A549 treated with RU486 at 1 μM for 4 hours (cell line): ENCODE measurements around the gene FZR1. TPM values are rescaled to one million over a fixed set of nuclear protein-coding genes. Genes with fewer than 3 reads are reported as not detected.

Source experiments
- total RNA-seq: library from RNA; stranded (reverse); fragments of 200-300 nt; extraction: Qiagen RNA extraction; gene quantifications from 5 replicates; pipeline ENCODE4 v1.2.3, GENCODE V29; 2022; ENCODE audit warnings: low read depth

The FZR1 gene
- 18.0 to 38.0 TPM (median 28.5 TPM) in 5 replicates for total RNA-seq

DNA sequence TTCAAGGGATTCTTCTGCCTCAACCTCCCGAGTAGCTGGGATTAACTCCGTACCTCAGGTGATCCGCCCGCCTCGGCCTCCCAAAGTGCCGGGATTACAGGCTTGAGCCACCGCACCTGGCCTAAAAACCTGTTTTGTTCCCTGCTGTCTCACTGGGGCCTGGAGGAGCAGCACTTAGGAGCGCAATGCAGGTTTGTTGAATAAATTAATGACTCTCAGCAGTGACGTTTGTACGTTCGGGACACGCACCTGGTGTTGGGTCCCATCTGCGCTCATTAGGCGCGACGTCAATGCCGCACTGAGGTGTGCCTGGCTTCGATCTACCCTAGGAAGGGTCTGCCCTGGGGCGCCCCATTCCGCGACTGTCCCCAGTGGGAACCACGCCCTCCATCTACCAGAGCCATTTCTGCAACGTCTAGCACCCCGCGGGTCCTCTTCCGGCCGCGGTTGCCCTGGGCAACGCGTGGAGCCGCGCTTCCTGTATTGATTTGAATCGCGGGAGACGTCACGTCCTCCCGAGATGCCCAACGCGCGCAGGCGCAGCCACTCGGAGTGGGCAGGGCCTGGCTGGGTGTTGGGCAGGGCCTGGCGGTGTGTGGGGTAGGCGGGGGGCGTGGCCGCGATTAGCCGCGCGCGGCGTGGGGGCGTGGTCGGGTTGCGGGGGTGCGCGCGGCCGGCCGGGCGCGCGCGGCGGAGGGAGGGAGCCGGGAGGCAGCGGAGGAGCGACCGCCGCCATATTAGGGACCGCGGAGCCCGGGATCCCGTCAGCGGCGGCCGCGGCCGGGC lies at the start of gene FZR1:
Gene FZR1 (plus strand): TSS at position 714 of the 786 bp plus-strand sequence. CDS start 16,679 bp downstream, outside the sequence.

DNA sequence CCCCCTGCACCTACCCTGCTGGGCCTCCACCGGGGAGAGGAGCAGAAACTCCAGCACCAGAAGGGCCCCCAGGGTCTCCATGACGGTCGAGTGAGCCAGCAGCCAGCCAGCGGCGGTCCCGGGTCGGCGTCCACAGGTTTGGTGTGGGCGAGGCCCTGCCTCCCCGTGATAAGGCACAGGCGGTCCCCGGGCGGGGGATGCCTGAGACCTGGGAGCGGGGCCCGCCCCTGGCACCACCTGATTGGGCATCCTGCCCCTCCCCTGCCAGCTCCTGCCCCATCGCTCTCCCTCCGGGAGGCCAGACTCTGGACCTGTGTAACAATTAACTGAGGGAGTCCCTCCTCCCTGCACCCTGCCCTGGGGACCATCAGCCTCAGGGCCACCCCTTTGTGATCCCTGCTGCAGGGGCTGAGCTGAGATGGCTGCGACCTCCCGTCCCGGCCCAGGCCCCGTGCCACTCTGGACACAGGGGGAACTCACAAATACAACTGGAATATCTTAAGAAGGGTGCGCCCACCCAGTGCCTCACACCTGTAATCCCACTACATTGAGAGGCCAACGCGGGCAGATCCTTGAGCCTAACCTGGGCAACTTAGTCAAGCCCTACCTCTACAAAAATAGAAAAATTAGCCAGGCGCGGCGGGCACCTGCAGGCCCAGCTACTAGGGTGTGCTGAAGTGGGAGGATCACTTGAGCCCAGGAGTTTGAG lies 25.6 kb upstream of the FZR1 start, which contains the start of gene SMIM24:
Gene SMIM24 (minus strand): TSS at position 143 of the 709 bp plus-strand sequence. CDS start 62 bp downstream, at position 81.

DNA sequence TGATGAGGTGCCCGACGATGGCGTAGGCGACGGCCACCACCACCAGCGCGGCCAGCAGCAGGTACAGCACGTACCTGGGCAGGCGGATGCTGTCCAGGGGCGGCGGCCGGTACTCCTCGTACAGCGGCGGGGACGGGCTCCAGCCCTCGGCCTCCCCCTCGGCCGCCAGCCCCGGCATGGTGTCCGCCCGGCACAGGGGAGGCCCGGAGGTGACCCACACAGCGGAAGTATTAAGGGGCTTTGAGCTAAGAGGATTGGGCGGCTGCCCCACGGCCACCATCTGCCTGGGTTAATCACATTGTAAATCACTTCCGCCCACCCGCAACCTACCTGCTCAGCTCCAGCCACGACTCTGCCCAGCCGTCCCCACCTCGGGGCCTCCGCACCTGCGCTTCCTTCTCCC lies 22.9 kb upstream of the FZR1 start, which contains the start of gene SMIM44:
Gene SMIM44 (minus strand): TSS at position 216 of the 403 bp plus-strand sequence. CDS start 38 bp downstream, at position 178.

DNA sequence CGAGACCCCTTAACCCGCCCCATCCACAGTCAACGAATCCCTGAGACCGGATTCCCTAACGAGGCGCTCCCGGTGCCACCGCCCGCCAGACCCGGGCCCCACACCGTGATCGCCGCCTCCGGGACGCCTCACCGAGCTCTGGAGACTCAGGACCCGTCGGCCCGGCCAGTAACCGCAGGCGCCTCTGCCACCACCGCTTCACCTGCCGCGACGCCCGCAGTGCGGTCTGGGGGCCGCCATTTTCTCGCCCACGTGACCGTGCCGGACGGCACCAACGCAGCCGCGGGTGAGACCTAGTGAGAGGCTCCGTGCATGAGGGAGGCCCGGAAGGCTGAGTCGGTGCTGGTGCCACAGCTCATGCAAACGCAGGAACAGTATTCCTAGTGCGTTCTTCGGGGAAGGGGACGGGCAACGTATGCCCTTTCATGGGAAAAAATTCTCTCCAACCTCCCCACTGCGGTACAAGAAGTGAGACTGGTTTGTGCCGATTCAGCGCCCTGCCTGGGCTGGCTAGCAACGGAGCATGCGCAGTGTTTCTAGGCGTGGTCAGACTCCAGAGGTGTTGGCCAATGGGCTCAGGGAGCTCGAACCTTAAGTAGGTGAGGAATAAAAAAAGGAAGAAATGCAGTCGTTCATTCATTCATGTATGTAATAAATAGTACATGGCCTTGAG lies 5.5 kb upstream of the FZR1 start, which contains the start of gene DOHH:
Gene DOHH (minus strand): TSS at position 246 of the 673 bp plus-strand sequence. CDS start 3,860 bp downstream, outside the sequence.

DNA sequence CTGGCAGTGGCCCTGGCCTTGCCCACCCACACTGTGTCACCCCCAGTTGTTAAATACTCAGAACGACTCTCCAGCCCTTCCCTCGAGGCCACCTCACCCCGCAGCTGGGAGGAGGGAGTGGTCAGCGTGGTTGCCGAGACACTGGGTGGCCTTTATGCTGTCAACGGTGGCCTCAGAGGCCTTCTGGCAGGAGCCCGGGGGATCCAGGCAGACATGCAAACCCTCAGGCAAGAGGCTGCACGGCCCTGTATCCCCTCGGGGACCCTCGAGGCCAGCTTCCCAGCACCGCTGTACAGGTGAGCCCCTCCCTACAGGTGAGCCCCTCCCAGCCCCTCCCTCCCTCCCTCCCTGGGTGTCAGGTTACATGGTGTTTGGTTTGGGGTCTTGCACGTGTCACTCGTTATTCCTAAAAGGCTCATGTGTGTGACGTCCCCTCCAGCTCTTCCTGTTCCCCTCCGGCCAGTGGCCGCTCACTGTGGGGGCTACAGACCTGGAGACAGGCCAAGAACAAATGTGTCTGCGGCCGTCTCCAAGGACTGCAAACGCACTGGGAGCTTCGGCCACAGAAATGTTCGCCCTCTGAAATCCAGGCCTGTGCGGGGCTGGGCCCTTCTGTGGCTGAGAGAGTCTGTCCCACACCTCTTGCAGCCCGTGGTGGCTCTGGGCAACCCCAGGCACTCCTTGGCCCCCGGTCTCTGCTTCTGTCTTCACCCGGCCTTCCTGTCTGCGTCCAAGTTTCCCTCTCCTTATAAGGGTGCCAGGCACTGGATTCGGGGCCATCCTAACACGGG lies 33.0 kb downstream of the FZR1 start, which contains the start of gene TEKTIP1:
Gene TEKTIP1 (plus strand): TSS at position 210 of the 791 bp plus-strand sequence. CDS start 4 bp downstream, at position 214.

DNA sequence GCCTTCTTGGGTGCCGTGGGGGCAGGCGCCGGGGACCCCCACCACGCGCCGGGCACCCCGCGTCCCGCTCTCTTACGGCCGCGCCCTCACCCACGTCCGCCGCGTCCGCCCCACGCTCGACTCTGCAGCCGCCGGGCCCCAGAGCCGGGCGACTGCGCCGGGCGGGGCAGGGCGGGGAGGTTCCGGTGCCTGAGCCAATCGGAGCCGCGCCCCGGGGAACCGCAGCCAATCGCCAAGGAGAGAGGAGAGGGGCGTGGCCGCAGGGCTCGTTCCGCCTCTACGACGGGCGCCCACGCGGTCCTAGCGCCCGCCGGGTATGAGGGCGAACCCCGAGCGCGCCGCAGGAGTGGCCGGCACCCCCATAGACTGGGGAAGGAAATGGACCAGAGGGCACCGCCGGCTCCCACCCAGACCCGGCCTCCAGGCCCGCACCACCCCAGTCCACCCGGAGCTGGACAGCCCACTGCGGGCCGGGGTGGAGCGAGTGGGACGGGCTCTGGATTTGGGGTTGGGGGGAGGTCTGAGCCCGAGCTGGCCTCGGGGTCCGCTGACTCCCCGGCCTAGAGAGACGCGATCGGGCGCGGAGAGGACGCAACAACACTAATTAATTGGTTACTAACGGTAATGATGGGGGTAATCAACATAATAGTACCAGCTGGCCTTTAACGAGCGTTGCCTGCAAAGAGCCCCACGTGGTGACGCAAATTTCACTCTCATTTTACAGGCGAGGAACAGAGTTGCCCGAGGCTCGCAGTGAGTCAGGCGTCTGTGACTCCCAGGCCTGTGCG lies 51.5 kb downstream of the FZR1 start, which contains the start of gene MFSD12:
Gene MFSD12 (minus strand): TSS at position 126 of the 788 bp plus-strand sequence. CDS start 183 bp downstream, outside the sequence.

DNA sequence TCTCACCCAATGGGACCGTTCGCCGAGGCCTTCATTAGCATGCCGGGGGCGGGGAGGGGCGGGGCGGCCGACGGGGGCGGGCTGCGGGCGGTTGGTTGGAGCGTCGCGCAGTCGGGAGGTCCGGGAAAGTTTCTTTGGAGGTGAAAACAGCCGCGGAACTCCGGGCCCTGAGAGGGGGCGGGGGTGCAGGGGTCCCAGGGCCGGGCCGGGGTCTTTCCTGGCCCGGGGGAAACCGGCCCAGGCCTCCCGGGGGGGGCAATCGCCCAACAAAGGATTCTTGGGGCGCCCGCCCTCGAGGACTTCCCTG lies 66.7 kb downstream of the FZR1 start, which contains the start of gene HMG20B:
Gene HMG20B (plus strand): TSS at position 90 of the 307 bp plus-strand sequence. CDS start 366 bp downstream, outside the sequence.

DNA sequence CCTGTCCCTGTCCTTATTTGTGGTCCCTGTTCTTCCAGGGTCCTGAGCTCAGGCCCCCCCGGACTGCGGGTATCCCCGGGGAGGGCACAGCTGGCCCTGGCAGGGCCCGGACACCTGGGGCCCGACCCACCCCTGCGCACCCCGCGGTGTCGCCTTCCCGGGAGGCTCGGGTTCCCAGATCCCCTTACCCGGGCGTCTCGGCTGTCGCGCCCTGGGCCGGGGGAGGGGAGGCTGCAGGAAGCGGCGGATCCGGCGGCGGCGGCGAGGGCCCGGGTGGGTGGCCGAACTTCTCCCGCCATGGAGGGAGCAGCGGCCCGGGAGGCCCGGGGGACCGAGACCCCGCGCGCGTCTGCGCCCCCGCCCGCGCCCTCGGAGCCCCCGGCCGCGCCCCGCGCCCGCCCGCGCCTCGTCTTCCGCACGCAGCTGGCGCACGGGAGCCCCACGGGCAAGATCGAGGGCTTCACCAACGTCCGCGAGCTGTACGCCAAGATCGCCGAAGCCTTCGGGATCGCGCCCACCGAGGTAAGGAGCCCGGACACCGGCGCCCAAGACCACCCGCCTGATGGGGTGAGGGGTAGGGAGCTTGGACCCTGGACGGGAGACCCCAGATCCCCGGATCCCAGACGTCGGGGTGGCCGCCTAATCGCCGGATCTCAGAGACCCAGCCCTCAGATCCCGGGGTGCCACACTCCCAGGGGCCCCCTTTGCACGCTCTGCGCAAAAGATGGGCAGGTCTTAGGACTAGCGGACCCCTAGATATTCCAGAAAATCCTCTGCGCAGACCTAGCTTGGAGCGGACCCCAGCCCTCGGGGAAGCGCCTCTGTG lies 79.4 kb downstream of the FZR1 start, which contains the start of gene GIPC3:
Gene GIPC3 (plus strand): TSS at position 178 of the 826 bp plus-strand sequence. CDS start 120 bp downstream, at position 298.

Other genes starting within 250 kb of the FZR1 start
- 29.5 to 46.3 TPM (median 41.6 TPM) in 5 replicates for gene NFIC, start 139.7 kb upstream of the FZR1 start, total RNA-seq
- 0.61 to 0.89 TPM (median 0.70 TPM) in 5 replicates for gene SMIM24, start 25.8 kb upstream of the FZR1 start, total RNA-seq
- not detected in 5 replicates for gene SMIM44, start 22.9 kb upstream of the FZR1 start, total RNA-seq
- gene DOHH, start 5.6 kb upstream of the FZR1 start, total RNA-seq, result 12.4 to 20.5 TPM (median 18.9 TPM) in 5 replicates
- not detected in 5 replicates for gene TEKTIP1, start 32.9 kb downstream of the FZR1 start, total RNA-seq
- 112 to 171 TPM (median 162 TPM) in 5 replicates for gene MFSD12, start 51.3 kb downstream of the FZR1 start, total RNA-seq
- gene HMG20B, start 66.6 kb downstream of the FZR1 start, total RNA-seq, result 44.8 to 73.0 TPM (median 63.6 TPM) in 5 replicates
- gene GIPC3, start 79.2 kb downstream of the FZR1 start, total RNA-seq, result 0.11 to 0.32 TPM (median 0.17 TPM) in 5 replicates
- 0.36 to 0.93 TPM (median 0.72 TPM) in 5 replicates for gene TBXA2R, start 100.6 kb downstream of the FZR1 start, total RNA-seq
- gene CACTIN, start 120.5 kb downstream of the FZR1 start, total RNA-seq, result 13.5 to 19.4 TPM (median 18.5 TPM) in 5 replicates
- 7.8 to 13.2 TPM (median 11.5 TPM) in 5 replicates for gene PIP5K1C, start 194.2 kb downstream of the FZR1 start, total RNA-seq
- 0.14 to 0.95 TPM (median 0.73 TPM) in 5 replicates for gene TJP3, start 202.1 kb downstream of the FZR1 start, total RNA-seq